ENCODE measurements around the gene CEMP1. TPM values are rescaled to one million over a fixed set of nuclear protein-coding genes. Genes with fewer than 3 reads are reported as not detected.

The CEMP1 gene
- total RNA-seq, 1 donor from 2014 or later, result not detected

DNA sequence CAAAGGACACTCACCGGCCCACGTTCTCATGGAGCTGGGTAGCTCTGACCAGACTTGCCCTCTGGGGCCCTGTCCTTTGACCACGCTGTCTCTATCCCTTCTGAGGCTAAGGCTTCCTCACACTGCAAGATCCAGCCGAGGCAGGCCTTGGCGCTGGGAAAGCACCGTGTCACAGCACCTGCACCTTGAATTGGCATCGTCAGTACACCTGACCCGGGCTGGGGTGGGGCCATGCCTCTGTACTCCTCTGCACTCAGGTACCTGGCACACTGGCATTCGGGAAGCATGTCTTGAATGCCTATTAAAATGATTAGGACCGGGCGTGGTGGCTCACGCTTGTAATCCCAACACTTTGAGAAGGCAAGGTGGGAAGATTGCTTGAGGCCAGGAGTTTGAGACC lies 50.3 kb downstream of the CEMP1 start:
- Histone ChIP-seq H3K9me3 (ENCODE audit: control insufficient read depth in 3 of 3, low read length in 3 of 3) (no peaks in the 10 kb centered on the region), H3K4me3 (ENCODE audit: low read length in 3 of 3) (no peak overlapping the region), H3K4me1 (ENCODE audit: control insufficient read depth in 3 of 3, insufficient read depth in 3 of 3, low read length in 3 of 3) (peaks cover 32 to 45% (median 38%) of the 10 kb centered on the region in 3 donors), H3K27ac (ENCODE audit: low read depth, low read length) (no peak overlapping the region), H3K36me3 (ENCODE audit: control insufficient read depth in 3 of 3, insufficient read depth in 3 of 3, low read length in 3 of 3) (no peaks in the 10 kb centered on the region), H3K27me3 (ENCODE audit: control insufficient read depth in 3 of 3, insufficient read depth in 3 of 3, low read length in 3 of 3) (no peaks in the 10 kb centered on the region), H3K9ac (ENCODE audit: low read depth in 1 of 3, low read length in 3 of 3) (no peak overlapping the region)

Small RNA genes lying within 50 kb of the gene (small RNA-seq; reads per million reads assigned to genes)
- gene AC093525.1 (not detected), gene MIR3178 (0.12 reads per million)

Other genes starting within 250 kb of the CEMP1 start
- 8.4 TPM for gene ABCA3, start 190.7 kb downstream of the CEMP1 start, total RNA-seq
- gene CCNF, start 102.0 kb downstream of the CEMP1 start, total RNA-seq, result 6.8 TPM
- 2.6 TPM for gene TEDC2, start 71.3 kb downstream of the CEMP1 start, total RNA-seq
- gene NTN3, start 60.1 kb downstream of the CEMP1 start, total RNA-seq, result 5.2 TPM
- 7.8 TPM for gene TBC1D24, start 56.3 kb downstream of the CEMP1 start, total RNA-seq
- gene ATP6V0C, start 17.5 kb downstream of the CEMP1 start, total RNA-seq, result 12.0 TPM
- 7.3 TPM for gene AMDHD2, start 11.0 kb downstream of the CEMP1 start, total RNA-seq
- gene PDPK1, start 6.6 kb upstream of the CEMP1 start, total RNA-seq, result 18.3 TPM
- gene KCTD5, start 151.1 kb upstream of the CEMP1 start, total RNA-seq, result 13.6 TPM
- gene PRSS27, start 188.8 kb upstream of the CEMP1 start, total RNA-seq, result not detected
- gene SRRM2, start 221.2 kb upstream of the CEMP1 start, total RNA-seq, result 70.5 TPM
- gene ELOB, start 245.9 kb upstream of the CEMP1 start, total RNA-seq, result 178 TPM

Measured in skeletal muscle tissue (tissue), 5 donors.